Stimulated activated CD4-positive, alpha-beta T cell treated with anti-CD3 and anti-CD28 coated beads, Interleukin-12 subunit alpha, Interleukin-12 subunit beta, amount 100 ng/mL, for 4 hours (primary cell): Measurements from ENCODE around the gene PPFIA2.
"Not testable (repeated sequence)": the region's sequence is repeated elsewhere in the genome, so short reads cannot be mapped to it uniquely, and the experiment has no call there.

Experiments used
- DNase-seq: peaks from one replicate; pipeline ENCODE4 v3.0.0-alpha.2; 2020

Gene PPFIA2

DNA sequence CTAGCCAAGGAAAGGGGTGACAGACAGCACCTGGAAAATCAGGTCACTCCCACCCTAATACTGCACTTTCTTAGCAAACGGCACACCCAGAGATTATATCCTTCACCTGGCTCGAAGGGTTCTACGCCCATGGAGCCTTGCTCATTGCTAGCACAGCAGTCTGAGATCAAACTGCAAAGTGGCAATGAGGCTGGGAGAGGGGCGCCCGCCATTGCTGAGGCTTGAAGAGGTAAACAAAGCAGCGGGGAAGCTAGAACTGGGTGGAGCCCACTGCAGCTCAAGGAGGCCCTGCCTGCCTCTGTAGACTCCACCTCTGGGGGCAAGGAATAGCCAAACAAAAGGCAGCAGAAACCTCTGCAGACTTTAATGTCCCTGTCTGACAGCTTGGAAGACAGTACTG is 99.8 kb downstream of the PPFIA2 start:
- not testable (repeated sequence) for DNase-seq

DNA sequence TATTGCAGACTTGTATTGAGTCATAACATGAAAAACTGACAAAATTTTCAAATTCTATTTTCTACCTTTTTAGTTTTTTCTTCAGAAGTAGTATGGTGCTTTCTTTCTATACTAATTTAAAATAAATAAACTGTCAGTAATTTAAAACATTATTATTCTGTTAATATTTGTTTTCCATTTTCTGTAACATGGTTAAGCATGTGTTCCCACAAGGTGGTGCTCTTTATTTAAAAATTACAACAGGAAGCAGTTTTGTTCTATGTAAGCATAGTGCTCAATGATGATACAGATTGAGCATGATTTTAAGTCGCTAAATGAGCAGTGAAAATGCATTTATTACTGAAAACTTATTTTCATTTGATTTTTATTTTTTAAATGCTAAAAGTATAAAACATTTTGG is 114.6 kb downstream of the PPFIA2 start:
- no peak for DNase-seq

DNA sequence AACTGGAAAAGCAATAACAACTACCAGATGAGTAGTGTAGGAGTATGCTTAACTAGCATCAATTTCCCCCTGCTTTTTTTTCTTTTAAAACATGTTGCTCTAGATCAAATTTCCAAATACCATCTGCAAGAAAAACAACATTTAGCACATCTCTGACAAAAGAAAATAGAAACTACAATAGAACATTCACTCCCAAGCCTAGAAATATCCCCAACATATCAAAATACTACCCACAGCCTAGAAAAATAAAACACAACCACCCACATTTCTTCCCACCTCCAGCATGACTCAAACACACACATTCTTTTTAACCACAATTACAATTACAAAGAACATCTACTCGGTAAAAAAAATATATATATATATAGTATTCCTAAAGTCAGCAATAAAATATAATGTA is 120.0 kb downstream of the PPFIA2 start:
- no peak for DNase-seq

DNA sequence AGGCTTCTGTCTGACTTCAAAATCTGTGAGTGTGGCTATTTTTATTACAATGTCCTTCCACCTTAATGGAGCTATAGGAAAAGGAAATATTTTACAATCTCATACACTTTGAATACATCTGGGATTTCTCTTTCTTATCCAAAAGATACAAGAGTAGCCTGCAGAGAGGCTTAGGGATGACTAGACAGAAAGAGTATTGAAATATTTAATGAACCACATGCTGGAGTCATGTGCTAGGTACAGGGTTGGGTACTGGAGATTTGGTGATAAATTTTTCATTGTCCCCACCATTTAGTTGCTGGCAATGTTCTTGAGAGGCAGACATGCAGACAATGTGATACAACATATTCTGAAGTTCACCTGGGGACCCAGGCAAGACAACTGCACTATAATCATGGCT is 126.0 kb downstream of the PPFIA2 start:
- no peak for DNase-seq

DNA sequence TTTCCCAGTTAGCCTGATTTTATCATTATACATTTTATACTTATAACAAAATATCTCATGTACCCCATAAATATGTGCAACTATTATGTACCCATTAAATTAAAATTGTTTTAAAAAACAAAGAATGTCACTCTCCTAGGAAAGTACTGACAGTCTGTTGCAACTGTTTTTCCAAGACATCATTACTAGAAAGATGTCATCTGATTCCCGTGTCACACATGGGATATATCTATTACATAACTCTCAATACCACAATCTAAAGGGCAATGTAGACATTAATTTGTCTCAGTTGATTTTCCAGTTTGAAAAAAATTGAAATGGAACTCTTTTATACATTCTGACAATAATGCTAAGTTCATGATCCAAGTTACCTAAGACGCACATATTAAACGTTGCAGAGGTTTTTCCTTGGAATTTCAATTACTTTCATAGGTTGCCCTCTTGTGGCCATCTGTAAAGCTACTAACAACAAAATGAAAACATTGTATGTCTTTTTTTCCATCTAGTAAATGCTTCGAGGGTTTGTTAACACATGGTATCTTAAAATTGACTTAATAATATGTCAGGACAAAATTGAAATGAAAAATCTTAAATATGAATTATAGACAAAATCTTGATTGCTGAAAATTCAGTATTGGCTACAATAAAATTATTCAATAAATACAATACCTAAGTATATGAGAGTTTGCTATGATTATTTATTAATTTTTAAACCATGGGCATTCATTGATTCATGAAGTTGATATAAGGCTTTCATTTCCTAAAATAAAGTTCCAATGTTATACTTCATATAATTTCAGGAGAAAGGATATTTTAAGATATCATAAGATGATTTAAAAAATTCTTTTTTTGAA is 131.6 kb downstream of the PPFIA2 start:
- DNase-seq = no peak

DNA sequence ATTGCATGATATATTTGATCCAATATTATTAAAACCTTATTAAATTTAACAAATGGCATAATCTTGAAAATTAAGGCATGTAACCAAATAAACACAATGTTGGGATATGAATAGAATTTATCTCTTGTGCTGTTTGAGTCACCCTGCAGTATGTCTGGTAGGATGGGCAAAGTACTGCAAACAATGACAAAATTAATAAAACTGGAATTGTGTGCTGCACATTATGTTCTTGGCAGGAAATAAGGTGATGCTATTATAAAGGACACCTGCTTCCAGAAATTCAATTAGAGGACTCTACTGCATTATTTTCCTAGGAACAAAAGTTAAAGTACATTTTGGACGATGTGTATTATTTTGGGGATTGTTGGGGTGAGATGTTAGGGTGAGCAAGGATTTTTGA is 132.7 kb downstream of the PPFIA2 start:
- DNase-seq = no peak

DNA sequence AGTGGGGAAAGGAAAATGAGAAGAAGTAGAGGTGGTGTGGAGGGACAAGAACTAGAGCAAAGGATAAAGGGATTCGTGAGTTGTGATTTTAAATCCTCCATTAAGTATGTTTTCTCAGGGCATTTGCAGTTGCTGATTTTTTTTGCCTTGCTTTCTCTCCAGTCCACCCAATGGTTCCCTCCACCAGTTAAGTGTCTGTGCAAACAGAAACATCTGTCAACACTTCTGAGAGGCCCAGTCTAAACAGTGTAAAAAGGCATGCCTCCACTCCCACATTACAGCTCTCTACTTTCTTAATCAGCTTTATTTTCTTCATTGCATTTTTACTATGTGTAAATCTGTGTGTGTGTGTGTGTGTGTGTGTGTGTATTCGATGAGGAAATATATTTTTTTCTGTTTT is 141.2 kb downstream of the PPFIA2 start:
- DNase-seq = no peak

DNA sequence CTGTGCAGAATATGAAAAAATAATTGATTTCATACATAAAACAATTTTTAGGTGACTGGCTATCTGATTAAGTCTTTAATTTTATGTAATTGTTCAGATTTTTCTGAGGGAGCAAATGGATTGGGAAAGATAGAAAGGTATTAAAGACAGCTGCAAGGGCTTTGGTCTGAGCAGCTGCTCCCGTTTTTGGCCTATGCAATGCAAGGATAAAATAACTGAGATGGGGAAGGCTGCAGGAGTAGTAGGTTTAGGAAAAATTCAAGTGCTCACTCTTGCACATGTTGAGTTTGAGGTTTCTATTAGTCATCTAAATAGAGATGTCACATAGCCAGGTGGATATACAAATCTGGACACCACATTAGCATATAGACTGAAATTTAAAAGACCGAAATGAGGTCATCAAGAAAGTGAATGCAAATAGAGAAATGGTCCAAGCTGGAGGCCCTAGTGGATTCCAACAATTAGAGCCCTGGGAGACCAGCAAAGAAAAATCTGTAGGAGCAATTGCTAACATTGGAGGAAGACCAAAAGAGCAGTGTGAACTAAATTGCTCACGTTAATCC is 144.0 kb downstream of the PPFIA2 start:
- no peak for DNase-seq

DNA sequence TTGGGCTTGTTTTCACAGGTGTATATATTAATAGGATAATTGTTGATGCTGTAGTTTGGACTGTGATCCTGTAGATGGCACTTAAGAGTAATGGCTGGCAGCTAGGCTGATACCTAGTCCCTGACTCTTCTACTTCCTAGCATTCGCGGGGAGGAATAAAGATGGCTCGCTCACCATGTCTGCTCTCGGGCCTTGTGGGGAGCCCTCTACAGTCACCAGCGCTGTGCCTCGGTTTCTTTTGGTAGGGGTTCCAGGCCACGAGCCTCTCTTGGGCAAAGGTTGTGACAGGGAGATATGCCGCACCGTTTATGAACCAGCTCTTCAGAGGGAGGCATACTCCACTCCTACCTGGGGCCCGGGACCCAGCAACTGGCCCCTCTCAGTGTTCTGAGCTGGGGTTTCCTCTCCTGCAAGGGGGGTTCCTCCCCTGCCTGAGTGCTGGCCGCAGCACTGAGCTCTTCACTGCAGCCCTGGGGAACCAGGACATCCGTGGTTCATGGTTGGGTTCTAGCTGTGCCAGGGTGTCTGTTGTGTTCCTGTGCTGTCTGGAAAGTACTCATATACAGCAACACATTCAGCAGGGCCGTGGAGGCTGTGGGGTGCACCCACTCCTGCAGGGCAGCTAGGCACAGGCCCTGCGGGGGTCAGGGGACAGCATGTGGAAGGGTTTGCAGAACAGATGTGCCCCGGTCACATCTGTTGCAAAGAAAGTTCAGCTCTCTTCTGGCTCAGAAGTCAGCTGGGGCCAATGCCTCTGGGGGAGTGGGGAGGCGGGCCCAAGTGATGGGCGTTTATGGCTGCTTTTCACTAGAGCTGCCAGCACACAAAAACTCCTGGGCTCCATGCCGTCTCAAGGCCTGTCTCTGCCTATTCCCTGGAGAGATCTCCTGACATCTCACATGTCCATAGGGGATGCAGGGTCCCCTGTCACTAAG is 147.9 kb downstream of the PPFIA2 start:
- no peak for DNase-seq

DNA sequence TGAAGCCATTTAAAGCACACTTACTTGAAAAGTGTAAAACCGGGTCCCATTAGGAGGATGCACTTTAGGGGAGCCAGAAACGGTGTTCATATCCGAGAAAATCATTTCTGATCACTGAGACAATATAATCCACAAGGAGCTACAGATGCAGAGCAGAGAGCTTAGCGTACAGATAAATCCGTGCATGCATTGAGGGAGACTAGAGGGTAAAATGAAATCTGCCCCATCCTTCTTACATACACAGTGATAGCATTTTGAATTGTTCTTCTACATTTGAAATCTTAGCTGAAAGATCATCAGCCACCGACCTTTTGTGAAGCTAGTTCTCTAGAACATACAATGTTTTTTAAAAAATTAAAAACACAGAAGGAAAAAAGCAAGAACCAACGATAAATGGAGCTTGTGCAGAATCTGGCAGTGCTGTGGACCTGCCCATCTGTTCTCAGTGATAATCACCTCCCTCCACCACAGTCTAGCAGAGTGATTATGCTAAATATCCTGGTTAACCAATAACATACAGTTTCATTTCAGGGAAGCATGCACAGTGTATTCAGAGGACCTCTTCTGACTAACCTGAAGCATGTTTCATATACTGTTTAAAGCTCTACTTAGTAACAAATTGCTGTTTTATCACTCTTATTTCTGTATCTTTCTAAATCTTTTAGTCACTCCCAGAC is 161.1 kb downstream of the PPFIA2 start:
- no peak for DNase-seq

DNA sequence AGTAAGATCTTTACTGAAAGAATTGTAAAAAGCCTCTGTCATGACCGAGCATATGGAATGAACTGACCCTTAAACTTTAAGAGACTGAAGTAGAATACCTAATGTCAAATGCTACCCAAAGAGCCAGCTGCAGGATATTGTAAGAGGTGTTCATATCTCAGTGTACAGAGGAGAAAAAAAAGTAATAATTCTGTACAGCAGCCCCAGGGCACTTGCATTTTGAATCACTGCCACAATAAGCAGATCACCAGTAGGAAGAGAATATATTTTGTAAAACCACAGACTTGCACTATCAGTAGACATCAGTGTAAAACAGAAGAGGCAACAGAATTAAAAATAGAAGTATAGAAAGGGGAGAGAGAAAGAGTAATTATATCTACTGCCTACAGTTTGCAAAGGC is 162.6 kb downstream of the PPFIA2 start:
- DNase-seq = no peak

DNA sequence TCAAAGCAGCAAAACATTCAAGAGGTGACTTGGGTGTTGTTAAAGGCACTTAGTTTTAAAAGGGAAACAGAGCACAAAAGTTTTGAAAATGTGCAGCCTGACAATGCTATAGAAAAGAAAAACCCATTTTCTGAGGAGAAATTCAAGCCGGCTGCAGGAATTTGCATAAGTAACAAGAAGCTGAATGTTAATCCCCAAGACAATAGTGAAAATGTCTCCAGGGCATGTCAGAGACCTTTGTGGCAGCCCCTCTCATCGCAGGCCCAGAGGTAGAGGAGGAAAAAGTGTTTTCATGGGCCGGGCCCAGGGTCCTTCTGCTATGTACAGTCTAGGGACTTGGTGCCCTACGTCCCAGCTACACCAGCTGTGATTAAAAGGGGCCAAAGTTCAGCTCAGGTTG is 167.9 kb downstream of the PPFIA2 start:
- no peak for DNase-seq

DNA sequence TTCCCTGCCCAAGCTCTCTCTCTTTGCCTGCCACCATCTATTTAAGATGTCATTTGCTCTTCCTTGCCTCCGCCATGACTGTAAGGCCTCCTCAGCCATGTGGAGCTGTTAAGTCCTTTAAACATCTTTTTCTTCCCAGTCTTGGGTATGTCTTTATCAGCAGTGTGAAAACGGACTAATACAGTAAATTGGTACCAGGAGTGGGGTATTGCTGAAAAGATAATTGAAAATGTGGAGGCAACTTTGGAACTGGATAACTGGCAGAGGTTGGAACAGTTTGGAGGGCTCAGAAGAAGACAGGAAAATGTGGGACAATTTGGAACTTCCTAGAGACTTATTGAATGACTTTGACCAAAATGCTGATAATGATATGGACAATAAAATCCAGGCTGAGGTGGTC is 168.4 kb downstream of the PPFIA2 start:
- not testable (repeated sequence) for DNase-seq

DNA sequence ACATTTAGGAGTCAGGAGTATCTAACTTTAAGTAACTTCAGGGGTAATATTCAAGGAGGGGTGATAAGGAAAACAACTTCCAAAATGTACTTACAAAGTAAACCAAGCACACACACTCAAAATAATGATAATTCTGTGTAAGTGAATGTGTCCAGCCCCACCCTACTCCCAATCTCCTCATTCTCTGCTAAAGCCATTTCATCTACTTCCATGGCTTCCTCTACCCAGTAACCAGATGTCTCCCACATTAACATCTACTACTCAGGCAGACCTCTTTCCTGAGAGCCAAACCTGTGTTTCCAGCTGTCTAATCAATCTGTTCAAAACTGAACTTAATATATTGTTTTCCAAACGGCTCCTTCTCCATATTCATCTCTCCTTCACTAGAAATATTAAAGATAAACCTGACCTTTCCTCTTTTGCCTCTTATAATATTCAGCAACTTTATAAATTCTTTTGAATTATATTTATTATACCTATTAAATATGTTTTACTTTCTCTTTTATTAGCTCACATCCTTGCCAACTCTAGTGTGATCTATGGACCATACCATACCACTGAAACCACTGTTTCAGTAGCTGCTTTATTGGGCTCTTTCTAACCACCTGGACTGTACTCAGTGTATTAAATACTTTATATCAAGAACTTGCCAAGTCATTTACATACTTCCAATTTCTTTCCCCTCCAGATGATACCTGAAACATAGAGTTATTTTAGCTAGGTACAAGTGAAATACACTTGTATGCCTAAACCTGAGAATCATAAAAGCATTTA is 170.7 kb downstream of the PPFIA2 start:
- no peak for DNase-seq

DNA sequence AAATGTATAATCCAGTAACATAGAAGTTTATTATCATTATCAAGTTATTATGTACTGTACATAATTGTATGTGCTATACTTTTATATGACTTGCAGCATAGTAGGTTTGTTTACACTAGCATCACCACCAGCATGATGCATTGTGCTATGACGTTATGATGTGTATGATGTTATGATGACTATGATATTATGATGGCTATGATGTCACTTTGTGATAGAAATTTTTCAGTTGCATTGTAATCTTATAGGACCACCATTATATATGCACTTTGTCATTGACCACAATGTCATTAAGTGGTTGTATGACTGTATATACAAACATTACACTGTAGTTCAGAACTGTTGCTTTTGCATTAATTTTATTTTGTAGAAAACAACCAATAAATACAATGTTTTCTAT is 173.4 kb downstream of the PPFIA2 start:
- no peak for DNase-seq

DNA sequence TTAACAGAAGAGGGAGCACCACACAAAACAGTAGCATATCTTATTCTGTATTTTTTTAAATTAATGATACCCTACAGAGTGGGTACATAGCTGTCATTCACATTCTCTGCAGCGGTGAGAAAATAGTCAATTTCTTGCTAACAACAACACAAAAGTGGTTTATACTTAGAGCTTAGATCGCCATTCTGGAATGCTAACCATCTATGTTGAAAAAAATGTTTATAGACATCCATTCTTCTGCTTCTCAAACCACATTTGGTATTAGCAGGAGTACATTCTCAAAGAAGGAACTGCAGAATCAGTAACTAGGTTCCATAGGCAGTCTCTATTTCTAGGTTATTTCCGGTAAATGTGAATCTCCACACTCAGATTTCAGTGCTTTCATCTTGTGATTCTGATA is 185.9 kb downstream of the PPFIA2 start:
- no peak for DNase-seq

DNA sequence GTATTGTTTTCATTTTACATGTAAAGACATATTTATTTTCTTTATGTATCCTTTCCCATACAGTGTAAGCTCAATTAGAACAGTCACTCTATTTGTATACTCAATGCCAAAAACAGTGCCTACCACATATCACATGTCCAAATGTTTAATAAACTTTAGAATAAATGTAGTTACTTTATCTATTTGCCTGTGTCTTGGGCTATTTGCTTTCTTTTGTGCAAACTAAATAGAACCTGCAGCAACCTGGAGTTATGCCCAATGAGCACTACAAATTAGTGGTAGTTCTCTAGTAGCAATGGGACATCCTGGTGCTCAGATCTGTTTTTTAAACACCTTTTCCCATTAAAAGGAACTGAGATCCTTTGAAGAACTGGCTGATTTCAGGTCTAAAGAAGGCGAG is 186.7 kb downstream of the PPFIA2 start:
- DNase-seq = no peak

DNA sequence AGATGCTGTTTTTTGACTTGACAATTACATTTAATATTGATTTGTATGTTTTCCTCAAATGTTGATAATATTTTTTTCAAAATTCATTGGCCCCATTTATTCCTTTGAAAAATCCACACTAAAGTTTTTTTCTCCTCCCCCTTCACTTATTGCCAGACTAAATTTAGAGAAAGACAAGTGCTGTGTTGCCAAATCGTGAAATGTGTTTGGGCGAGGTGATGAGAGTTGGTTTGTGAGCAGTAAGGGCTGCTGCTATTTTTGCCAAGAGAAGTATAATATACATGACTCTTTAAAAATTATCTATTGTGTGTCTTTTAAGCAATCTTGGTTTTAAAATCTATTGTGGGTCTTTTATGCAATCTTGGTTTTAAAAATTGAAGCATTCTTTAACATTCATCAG is 188.9 kb downstream of the PPFIA2 start:
- DNase-seq = no peak

DNA sequence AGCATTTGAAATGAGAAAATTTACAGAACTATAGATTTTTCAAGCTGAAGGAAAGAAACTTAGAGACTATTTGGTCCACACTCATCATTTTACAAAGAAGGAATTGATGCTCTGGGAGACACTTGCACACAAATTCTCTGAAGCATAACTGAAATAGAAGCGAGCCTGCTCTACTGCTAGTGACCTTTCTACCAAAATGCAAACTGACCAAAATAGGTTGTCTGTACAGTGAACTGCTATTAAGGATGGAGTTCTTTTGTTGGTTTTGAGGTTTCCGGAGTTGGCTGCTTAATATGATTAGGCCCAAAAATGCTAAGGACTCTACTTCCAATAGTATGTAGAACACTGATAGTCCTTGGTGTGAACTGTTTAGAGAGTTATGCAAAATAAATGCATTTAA is 194.9 kb downstream of the PPFIA2 start:
- DNase-seq = no peak

DNA sequence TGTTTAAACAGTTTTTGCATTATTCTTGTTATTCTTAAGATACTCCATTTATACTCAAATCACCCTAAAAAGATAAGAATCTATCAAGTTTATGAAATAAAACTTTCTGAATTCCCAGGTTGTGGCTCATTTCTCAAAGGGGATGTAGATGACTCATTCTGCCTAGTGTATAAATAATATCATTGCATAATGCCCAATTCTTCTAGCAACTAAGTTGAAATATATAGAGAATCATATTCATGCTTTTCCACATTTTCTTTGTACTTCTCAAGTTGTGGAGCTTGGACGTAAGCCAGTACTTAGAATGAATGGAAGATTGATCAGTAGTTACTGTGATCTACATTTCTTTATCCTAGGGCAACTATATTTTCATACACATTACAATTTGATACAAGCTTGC is 201.1 kb downstream of the PPFIA2 start:
- DNase-seq = no peak

DNA sequence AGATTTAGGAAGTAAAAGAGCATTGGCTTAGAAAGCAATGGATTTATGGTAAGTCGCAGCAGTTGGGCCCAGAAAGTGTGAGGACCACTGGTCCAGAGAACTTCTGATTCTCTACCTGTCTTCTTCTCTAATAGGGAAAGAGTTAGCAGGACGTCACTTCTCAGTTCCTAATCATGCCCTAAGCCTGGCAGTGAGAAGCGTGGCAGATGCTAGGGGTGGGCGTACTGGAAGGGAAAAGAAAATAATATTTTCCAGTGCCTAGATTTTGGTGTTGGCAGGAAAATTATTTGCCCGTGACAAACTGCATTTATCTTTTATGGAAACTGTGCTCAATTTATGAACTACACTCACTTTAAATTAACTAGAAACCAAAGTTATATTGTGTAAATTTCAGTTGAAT is 212.3 kb downstream of the PPFIA2 start:
- no peak for DNase-seq

DNA sequence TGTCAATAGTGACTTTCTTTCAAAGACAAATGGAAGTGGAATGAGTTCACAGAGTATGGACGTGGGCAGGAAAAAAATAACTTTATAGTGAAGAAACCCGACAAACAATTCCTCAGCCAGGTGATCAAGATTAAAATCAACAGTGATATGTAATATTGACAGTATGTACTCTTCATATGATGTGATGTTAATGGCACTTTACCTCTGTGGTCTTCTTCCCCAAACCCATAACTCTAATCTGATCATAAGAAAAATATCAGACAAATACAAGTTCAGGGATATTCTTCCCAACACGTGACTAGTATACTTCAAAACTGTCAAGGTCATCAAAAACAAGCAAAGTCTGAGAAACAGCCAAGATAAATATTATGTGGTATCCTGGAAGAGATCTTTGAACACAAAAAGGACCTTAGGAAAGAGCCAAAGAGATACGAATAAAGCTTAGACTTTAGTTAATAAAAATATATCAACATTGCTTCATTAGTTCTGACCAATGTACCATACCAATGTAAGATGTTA is 215.5 kb downstream of the PPFIA2 start:
- DNase-seq = no peak
